Measurements from ENCODE around the gene TUBB.
A peak's percentile ranks its signal among the peaks of the same experiment; 100 is the strongest.

TUBB gene

GRCh38 chr6:30719791-30720737 lies at the start of gene TUBB:
TSS of gene TUBB (plus strand) at chr6:30720352. CDS start at chr6:30720507, 155 bp downstream.
- peak; percentile 92 for DNase-seq (ENCODE audit: low read depth)

- no peak for DNase-seq (ENCODE audit: low read depth)
Measured at GRCh38 chr6:30670760-30671527, 49.2 kb upstream of the TUBB start.

- peak; percentile 83 for DNase-seq (ENCODE audit: low read depth)
Measured at GRCh38 chr6:30672445-30673253, 47.5 kb upstream of the TUBB start, which contains the start of gene DHX16. TSS of gene DHX16 (minus strand) at chr6:30673006. CDS start at chr6:30672841, 165 bp downstream.

DNA sequence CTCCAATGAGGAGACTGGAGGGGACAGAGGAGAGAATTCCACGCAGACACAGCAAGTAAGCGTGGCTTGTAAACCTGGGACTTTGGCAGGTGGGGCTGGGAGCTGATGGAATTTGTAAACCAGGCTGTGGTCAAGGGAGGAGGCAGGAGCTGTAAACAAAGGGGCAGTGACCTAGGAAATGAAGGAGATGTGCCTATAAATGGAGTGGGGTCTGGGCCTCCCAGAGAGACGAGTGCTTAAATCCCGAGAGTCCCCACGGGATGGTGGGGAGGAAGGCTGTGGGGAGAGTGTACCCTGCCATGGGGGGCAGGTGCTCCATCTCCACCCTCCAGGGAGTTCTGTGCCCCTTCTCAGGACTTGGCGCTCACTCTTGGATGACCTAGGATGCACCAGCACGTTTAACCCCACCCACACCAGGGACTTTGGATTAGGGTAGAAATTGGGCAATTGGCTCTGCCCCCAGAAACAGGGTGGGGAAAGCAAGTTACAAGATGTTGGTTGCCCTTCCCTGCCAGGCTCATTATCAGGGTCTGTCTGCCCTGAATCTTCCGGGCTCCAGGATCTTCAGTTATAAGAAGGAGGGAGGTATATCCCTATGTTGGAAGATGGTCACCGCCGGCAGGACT lies 43.4 kb upstream of the TUBB start:
- DNase-seq (ENCODE audit: low read depth) = no peak

GRCh38 chr6:30678964-30679726 lies 41.0 kb upstream of the TUBB start:
- DNase-seq (ENCODE audit: low read depth) = peak; percentile 83

DNA sequence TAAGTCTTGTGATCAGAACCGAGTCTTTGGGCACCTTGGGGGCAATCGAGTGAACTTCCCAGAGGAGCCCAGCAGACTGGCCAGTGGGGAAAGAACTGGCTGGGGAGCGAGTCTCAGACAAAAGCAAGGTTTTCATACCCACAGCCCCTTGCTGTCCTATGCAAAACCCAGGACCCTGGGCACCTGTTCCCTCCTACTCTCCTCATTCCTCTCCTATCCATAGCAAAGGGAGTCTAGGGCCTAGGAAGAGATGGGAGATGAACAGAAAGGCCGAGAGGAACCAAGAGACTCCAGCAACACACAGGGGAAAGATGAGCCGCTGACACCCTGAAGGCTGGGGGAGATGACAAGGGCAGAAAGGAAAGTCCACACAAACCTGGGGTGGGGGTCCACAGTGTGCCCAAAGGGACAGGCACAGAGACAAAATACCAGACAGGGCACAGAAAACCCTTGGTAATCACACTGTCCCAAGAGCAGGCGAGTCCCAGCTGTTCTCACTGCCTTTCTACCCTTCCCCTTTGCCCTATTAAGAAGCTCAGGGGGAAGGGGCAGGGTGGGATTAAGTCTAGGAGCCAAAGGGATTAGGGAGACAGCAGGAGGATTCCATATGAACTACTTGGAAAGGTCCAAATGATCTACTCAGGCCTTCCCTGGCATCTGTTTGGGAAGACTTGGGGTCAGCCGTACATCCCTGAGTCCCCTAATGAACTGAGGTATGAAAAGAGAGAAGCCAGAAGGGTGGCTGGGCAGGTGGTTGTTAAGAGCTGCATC lies 40.2 kb upstream of the TUBB start:
- DNase-seq (ENCODE audit: low read depth) = no peak

DNA sequence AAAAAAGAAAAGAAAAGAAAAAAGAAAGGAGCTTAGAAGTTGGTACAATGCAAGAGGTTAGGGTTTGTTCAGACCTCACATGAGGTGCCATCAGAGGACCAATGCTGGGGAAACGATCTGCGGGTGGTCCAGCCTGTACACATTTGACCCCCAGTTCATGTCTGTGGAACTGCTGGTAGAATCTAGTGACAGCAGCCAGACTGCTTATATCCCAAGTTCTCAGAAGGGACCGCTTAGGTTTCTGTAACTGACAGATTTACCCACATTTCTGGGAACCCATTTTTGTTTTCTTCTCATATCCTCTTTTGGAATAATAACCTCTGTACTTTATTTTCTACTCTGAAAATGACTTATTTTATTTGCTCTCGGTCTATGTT lies 38.4 kb upstream of the TUBB start:
- no peak for DNase-seq (ENCODE audit: low read depth)

GRCh38 chr6:30682143-30683117 lies 37.7 kb upstream of the TUBB start:
- DNase-seq (ENCODE audit: low read depth) = peak; percentile 79

DNA sequence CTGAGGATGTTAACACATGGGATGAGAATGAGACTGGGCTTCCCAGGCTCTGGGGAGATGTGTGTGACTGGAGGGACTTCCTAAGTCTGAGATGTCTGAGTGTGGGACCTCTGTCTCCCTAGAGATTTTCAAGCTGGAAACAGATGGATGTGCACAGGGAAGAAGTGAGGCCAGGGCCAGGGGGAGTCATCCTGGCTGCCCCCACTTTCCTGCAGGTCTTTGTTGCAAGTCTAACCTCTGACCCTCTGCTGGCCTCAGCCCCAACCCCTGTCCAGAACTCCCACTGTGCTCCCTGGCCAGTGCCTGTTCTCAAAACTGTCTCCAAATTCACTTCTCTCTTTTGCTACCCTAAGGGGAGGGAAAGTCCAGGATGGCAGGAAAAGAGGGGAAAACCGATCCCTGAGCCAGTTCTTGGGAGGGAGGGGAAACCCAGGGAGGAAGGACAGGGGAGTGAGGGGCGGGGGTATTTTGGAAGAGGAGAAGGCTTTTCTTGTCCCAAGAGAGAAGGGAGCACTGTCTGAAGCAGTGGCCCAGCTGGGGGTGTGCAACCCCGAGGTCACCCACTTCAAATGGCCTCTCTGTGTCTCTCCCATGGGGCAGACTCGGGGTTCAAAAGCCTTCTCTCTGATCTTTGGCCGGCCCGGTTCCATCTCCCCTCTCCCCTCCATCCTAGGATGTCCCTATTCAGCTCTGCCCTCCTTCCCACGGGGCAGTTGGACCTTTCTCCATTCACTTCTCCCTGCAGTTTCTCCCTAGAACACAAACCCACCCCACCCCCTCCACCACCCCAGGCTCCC lies 36.8 kb upstream of the TUBB start:
- no peak for DNase-seq (ENCODE audit: low read depth)

DNA sequence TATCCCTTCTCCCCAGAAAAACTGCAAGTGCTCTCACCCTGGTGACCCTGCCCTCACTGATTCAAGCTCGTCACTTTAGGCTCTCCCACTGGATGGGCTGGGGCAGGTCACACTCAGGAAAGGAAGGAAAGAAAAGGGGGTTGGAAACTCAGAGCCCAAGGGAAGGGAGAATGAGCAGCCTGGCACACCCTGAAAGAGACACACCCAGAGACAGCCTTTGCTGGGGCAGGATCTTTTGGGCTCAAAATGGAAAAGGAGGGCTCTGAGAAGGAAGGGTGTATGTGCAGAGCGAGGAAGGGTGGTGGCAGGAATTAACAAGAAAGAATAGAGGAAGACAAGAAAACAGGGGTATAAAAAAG lies 36.2 kb upstream of the TUBB start:
- DNase-seq (ENCODE audit: low read depth) = no peak

DNA sequence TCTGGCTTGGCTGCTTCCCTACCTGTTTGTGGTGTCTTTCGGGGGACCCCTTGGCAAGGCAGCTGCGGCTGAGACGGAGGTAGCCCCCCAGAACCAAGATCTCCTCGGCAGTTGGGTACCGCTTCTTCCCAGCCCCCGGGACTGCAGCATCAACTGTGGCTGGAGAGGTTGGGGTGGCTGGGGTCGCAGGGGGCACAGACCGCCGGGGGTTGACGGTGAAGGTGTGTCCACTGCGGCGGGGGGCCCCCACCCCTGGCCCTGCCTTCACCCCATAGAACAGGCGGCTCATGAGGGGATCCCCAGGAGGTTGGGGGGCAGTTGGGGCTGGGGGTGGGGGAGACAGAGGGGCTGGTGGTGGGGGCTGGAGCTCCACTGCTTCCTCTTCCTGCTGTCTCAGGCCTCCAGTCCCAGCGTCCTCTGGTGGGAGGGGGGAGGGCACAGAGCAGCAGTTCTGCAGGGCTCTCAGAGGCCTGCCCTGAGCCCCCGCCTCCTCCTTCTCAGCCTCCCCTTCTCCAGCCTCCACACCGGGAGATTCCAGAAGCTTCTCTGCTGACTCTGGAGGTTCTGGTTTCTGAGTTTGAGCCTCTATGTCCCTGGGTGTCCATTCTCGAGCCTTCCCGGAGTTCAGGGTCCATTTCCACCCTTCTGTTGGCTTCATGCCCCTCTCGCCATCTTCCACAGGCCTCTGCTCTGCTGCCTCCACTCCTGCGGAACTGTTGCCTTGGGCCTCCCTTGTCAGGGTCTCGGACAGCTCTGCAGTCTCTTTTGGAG lies 35.6 kb upstream of the TUBB start:
- DNase-seq (ENCODE audit: low read depth) = peak; percentile 37

- DNase-seq (ENCODE audit: low read depth) = no peak
Measured at GRCh38 chr6:30685157-30686008, 34.8 kb upstream of the TUBB start.

DNA sequence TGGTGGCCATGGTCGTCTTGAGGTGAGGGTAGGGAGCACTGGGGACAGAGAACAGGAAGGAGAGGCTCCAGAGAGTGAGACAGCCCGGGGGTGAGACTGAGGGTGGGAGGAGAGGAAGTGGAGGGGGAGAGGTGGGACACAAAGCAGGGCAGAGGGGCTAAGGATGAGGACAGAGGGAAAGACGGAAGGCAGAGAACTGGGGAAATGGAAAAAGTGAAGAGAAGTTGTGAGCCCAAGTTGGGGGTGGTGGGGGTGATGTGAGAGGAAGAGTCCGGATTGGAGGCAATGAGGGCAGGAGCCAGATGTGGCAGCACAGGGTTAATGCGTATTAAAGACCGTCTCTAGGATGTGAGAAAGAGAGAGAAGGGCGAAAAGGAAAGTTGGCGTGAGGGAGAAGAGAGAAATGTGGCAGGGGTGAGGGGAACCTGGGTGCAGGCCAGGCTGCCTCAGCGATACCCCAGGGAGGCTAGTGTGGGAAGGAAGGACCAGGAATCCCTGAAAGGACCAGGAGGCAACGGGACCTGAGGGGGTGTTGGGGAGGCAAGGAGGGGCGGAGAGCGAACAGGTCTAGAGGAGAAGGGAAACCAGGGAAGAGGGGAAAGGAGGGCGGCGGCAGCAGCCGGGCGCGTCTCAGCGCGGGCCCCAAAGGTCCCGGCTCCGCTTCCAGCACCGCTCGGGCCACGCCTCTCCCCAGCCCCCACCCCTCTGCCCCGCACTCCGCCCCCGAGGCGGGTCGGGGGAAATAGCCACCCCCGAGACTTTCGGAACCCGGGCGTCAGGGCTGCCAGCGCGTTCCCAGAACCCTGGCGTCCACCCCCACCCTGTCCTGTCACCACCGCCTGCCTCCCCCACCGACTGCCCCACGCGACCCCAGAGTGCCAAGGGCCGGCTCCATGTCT lies 33.9 kb upstream of the TUBB start, which contains the start of gene PPP1R18:
PPP1R18 (minus strand) TSS at position 637 of the 899 bp plus-strand sequence; CDS start at position 10, 627 bp downstream.
- peak; percentile 81 for DNase-seq (ENCODE audit: low read depth)

DNA sequence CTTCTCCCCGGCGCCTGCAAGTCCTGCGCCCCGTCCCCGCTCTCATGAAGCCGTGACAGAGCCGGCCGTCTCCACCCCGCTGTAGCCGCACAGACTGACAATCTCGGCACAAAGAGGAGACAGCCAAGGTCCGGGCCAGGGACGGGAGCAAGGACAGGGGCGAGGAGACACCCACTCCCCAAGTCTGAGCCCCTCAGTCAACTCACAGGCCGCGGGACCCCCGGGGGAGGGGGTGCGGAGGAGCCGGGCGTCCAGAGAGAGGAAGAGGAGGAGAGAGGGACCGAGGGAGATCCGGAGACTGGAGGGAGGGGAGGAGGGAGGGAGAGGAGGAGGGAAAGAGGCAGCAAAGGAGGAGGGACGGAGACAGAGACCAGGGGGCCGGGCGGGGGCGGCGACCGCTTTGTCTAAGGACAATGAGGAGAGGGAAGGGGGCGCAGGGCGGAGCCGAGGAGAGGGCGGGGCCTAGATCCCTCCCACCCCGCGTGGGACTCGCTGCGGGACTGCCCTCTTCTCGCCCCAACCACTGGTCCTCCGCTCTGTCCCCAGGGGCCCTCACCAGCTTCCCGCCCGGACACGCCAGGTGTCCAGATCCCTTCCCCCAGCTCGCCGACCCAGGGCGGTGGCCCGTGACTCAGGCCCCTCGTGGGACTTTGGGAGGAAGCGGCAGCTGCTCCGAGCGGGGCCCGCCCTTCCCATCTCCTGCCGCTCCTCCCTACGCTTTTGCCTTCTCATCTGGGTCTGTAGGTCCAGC lies 33.1 kb upstream of the TUBB start:
- DNase-seq (ENCODE audit: low read depth) = peak; percentile 78

All from stimulated activated CD8-positive, alpha-beta memory T cell treated with anti-CD3 and anti-CD28 coated beads, Interleukin-4, amount 100 ng/mL, for 24 hours (primary cell).